ENCODE measurements around the gene PNPO.

PNPO gene

DNA sequence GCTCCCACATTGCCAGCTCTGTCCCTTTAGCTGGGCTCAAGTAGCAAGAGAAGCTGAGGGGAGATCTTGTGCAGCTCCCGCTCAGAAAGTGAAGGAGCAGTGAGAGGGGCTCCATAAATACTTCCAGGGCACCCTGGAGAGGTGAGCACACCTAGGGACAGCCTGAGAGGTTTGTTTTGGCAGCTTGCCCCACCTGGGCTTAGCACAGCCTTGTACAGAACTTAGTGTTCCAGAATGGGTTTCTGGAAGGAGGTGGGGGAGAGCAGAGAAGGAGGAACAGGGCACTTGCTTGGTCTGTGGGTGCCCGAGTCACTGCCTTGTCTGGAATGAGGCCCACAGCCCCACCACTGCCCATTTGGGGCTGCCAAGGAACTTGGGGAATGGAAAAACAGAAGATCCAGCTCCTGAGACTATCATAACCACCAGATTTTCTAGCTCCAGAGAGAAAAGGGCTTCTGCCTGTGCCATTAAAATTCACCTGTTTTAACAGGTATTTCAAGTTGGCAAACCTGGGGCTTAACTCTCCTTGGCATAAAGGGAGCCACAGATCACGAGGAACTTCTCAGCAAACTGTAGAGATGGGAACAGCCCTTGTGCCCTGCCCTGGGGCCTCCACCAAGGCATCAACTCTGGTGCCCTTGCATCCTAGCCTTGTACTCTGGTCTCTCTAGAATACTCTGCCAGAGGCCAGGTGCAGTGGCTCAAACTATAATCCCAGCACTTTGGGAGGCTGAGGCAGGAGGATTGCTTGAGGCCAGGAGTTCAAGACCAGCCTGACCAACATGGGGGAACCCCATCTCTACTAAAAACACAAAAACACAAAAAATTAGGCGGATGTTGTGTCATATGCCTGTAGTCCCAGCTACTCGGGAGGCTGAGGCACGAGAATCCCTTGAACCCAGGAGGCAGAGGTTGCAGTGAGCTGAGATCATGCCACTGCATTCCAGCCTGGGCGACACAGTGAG, 14.4 kb downstream of the PNPO start:
- DNase-seq (ENCODE audit: low read depth): no peak
- TF ChIP-seq, protein P1, sequence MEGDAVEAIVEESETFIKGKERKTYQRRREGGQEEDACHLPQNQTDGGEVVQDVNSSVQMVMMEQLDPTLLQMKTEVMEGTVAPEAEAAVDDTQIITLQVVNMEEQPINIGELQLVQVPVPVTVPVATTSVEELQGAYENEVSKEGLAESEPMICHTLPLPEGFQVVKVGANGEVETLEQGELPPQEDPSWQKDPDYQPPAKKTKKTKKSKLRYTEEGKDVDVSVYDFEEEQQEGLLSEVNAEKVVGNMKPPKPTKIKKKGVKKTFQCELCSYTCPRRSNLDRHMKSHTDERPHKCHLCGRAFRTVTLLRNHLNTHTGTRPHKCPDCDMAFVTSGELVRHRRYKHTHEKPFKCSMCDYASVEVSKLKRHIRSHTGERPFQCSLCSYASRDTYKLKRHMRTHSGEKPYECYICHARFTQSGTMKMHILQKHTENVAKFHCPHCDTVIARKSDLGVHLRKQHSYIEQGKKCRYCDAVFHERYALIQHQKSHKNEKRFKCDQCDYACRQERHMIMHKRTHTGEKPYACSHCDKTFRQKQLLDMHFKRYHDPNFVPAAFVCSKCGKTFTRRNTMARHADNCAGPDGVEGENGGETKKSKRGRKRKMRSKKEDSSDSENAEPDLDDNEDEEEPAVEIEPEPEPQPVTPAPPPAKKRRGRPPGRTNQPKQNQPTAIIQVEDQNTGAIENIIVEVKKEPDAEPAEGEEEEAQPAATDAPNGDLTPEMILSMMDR (IDR thresholded peaks at IDR 0.05; ENCODE audit: control insufficient read depth, insufficient read depth, low read depth, low read length, missing control alignments): no peak
- no peak overlapping the region for H3K4me3 ChIP-seq (ENCODE audit: control insufficient read depth, low read depth, low read length)

DNA sequence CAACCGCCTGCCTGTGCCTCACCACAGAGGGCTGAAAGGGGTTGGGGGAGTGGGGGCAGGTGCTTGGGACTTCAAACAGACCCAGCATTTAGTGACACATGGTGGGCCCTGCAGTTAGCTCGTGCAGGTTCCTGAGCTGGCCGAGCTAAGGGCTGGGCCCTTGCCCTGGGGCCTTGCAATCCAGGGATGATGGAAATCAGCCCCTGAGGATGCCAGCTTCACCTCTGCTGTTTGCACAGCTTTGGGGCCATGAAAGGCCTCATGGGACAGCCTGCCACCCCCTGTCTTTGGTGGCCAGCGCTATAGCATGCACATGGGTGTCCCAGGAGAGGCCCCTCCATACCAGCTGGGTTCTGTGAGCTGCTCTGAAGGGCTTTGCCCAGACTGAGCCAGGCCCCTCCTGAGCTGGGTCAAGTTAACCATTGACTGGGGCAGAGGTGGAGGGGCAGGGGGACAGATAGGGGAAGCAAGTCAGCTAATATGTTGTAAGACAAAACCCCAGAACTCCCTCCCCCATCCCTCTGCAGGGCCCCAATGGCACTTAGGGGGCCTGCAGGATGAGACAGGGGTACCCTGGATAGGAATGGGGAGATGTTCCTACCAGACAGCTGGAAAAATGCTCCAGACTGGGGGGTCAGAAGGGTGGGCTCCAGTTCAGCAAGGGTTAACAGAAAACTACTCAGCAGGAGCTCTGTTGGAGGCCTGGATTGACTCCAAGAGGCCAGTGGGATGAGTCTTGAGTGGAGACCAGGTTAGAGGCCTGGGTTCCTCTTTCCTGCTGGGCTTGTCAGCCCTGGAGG, 15.6 kb downstream of the PNPO start:
- no peak for DNase-seq (ENCODE audit: low read depth)
- TF ChIP-seq, protein P1 (IDR thresholded peaks at IDR 0.05; ENCODE audit: control insufficient read depth, insufficient read depth, low read depth, low read length, missing control alignments): no peak
- no peak overlapping the region for H3K4me3 ChIP-seq (ENCODE audit: control insufficient read depth, low read depth, low read length)

GRCh38 chr17:47957591-47958490, 16.5 kb downstream of the PNPO start, which contains the start of gene PRR15L:
TSS of gene PRR15L (minus strand) at chr17:47957883. CDS start at chr17:47953234, 4,649 bp downstream.
- no peak within 1 kb of the TSS for H3K4me3 ChIP-seq (ENCODE audit: control insufficient read depth, low read depth, low read length)
- TF ChIP-seq, protein P1 (IDR thresholded peaks at IDR 0.05; ENCODE audit: control insufficient read depth, insufficient read depth, low read depth, low read length, missing control alignments): no peak
- DNase-seq (ENCODE audit: low read depth): no peak

DNA sequence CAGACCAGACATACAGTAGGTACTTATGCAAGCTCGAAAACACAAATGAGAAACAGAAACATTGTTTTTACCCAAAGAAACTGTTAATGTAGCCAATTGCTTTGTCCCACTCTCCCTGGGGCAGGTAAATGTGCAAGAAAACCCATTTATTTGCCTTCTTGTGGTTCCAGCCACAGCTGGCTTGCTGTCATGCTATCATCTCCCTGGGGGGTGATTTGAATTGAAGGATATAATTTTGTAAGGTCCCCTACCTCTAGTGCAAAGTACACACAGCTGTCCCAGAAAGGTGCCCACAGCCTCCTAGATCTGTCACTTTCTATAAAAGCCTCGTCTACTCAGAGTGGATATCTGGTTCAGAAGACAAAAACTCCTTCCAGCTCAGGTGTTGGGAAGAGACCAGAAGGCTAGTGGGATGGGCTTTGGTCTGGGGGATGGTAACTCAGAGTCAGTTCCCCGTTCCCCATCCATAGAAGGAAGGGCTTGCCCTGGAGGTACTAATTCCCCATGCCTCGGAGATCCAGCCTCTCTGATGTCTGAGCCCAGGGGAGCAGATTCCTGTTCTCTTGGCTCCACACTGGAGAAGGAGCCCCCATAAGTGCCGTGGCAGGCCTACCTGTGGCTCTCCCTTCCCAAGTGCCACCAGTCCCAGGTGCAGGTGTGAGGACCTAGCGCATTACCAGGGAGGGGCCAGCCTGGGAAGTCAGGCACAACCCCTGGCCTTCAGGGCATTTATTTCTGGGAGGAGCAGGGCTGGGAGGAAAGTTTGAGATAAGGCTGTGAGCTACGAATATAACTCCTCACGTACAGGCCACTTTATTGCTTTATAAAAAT, 18.7 kb downstream of the PNPO start:
- DNase-seq (ENCODE audit: low read depth): no peak
- H3K4me3 ChIP-seq (ENCODE audit: control insufficient read depth, low read depth, low read length): no peak overlapping the region
- TF ChIP-seq, protein P1 (IDR thresholded peaks at IDR 0.05; ENCODE audit: control insufficient read depth, insufficient read depth, low read depth, low read length, missing control alignments): no peak

GRCh38 chr17:47961406-47961805, 20.0 kb downstream of the PNPO start:
- TF ChIP-seq, protein P1 (IDR thresholded peaks at IDR 0.05; ENCODE audit: control insufficient read depth, insufficient read depth, low read depth, low read length, missing control alignments): no peak
- no peak for DNase-seq (ENCODE audit: low read depth)
- H3K4me3 ChIP-seq (ENCODE audit: control insufficient read depth, low read depth, low read length): no peak overlapping the region

Measured in AG09309 (cell line).